ENCODE measurements around the gene CDKN2A. TPM values are rescaled to one million over a fixed set of nuclear protein-coding genes. Genes with fewer than 3 reads are reported as not detected.

CDKN2A gene
- total RNA-seq, 1 experiment from 2014 or later = not detected

DNA sequence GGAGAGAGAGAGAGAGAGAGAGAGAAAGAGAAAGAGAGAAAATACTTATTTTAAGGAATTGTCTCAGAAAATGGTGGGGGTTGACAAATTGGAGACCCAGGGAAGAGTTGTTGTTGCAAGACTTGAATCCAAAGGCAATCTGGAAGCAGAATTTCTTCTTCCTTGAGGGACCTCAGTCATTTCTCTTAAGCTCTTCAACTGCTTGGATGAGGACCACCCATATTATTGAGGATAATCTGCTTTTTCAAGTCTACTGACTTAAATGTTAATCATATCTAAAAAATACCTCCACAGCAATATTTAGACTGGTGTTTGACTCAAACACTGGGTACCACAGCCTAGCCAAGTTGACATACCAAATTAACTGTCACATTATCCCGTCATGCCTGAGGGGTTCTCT, 3.3 kb upstream of the CDKN2A start:
- no peak overlapping the region for H3K4me3 Mint-ChIP-seq (ENCODE audit: unreplicated experiment)
- ChIA-PET POLR2A (no interaction called here), CTCF (no interaction called here)
- no peaks in the 10 kb centered on the region for H3K27me3 Mint-ChIP-seq (ENCODE audit: insufficient read depth, unreplicated experiment)
- TF ChIP-seq, protein P1, sequence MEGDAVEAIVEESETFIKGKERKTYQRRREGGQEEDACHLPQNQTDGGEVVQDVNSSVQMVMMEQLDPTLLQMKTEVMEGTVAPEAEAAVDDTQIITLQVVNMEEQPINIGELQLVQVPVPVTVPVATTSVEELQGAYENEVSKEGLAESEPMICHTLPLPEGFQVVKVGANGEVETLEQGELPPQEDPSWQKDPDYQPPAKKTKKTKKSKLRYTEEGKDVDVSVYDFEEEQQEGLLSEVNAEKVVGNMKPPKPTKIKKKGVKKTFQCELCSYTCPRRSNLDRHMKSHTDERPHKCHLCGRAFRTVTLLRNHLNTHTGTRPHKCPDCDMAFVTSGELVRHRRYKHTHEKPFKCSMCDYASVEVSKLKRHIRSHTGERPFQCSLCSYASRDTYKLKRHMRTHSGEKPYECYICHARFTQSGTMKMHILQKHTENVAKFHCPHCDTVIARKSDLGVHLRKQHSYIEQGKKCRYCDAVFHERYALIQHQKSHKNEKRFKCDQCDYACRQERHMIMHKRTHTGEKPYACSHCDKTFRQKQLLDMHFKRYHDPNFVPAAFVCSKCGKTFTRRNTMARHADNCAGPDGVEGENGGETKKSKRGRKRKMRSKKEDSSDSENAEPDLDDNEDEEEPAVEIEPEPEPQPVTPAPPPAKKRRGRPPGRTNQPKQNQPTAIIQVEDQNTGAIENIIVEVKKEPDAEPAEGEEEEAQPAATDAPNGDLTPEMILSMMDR (IDR thresholded peaks at IDR 0.05; ENCODE audit: unreplicated experiment) = no peak
- H3K4me1 Mint-ChIP-seq (ENCODE audit: insufficient read depth, unreplicated experiment) = no peaks in the 10 kb centered on the region
- intact Hi-C loops (cut with micrococcal nuclease) = no loop called here
- DNase-seq (ENCODE audit: unreplicated experiment) = no peak
- no peaks in the 10 kb centered on the region for H3K36me3 Mint-ChIP-seq (ENCODE audit: insufficient read depth, unreplicated experiment)
- no TSS peak for BruUV-seq (replicated peaks)
- H3K9me3 Mint-ChIP-seq (ENCODE audit: unreplicated experiment) = no peaks in the 10 kb centered on the region
- no peak overlapping the region for H3K27ac Mint-ChIP-seq (ENCODE audit: low read depth, unreplicated experiment)

DNA sequence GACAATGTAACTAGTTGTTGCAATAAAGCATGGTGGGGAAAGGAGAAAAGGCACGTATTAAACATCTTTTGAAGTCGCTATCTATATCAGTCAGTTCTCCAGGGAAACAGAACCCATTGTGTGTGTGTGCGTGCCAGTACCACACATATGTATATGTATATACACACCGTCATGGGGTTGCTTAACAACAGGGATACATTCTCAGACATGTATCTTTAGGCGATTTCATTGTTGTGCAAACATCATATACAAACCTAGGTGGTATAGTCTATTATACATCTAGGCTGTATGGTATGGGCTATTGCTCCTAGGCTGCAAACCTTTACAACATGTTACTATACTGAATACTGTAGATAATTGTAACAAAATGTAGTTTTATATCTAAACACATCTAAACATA, 2.7 kb upstream of the CDKN2A start:
- Mint-ChIP-seq H3K27me3 (ENCODE audit: insufficient read depth, unreplicated experiment) (no peaks in the 10 kb centered on the region), H3K27ac (ENCODE audit: low read depth, unreplicated experiment) (no peak overlapping the region), H3K9me3 (ENCODE audit: unreplicated experiment) (no peaks in the 10 kb centered on the region), H3K4me1 (ENCODE audit: insufficient read depth, unreplicated experiment) (no peaks in the 10 kb centered on the region), H3K36me3 (ENCODE audit: insufficient read depth, unreplicated experiment) (no peaks in the 10 kb centered on the region), H3K4me3 (ENCODE audit: unreplicated experiment) (no peak overlapping the region)
- CTCF ChIA-PET = no interaction called here
- intact Hi-C loops (cut with micrococcal nuclease) = no loop called here
- TF ChIP-seq, protein P1 (IDR thresholded peaks at IDR 0.05; ENCODE audit: unreplicated experiment) = no peak
- POLR2A ChIA-PET = no interaction called here
- no TSS peak for BruUV-seq (replicated peaks)
- DNase-seq (ENCODE audit: unreplicated experiment) = no peak

DNA sequence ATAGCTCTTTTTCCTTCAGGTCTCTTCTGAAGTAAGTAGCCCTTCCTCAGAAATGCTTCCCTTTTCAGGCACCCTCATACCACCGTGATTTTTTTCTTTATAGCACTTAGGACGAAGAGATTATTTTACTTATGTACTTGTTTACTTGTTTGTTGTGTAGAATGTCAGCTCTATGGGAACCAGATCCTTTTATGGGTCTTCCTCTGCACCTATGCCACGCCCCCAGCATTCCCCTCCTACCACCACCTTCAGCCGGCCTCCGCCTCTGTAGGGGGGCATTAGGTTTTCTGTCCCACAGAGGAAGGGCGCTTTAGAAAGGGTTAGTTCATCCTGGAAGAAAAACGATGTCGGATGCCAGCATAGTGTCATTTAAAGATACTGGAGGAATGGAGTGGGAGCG, 2.2 kb upstream of the CDKN2A start:
- intact Hi-C loops (cut with micrococcal nuclease) = no loop called here
- Mint-ChIP-seq H3K4me3 (ENCODE audit: unreplicated experiment) (no peak overlapping the region), H3K9me3 (ENCODE audit: unreplicated experiment) (no peaks in the 10 kb centered on the region), H3K4me1 (ENCODE audit: insufficient read depth, unreplicated experiment) (no peaks in the 10 kb centered on the region), H3K27ac (ENCODE audit: low read depth, unreplicated experiment) (no peak overlapping the region), H3K36me3 (ENCODE audit: insufficient read depth, unreplicated experiment) (no peaks in the 10 kb centered on the region), H3K27me3 (ENCODE audit: insufficient read depth, unreplicated experiment) (no peaks in the 10 kb centered on the region)
- TF ChIP-seq, protein P1 (IDR thresholded peaks at IDR 0.05; ENCODE audit: unreplicated experiment) = no peak
- DNase-seq (ENCODE audit: unreplicated experiment) = no peak
- CTCF ChIA-PET = no interaction called here
- POLR2A ChIA-PET = no interaction called here
- no TSS peak for BruUV-seq (replicated peaks)

DNA sequence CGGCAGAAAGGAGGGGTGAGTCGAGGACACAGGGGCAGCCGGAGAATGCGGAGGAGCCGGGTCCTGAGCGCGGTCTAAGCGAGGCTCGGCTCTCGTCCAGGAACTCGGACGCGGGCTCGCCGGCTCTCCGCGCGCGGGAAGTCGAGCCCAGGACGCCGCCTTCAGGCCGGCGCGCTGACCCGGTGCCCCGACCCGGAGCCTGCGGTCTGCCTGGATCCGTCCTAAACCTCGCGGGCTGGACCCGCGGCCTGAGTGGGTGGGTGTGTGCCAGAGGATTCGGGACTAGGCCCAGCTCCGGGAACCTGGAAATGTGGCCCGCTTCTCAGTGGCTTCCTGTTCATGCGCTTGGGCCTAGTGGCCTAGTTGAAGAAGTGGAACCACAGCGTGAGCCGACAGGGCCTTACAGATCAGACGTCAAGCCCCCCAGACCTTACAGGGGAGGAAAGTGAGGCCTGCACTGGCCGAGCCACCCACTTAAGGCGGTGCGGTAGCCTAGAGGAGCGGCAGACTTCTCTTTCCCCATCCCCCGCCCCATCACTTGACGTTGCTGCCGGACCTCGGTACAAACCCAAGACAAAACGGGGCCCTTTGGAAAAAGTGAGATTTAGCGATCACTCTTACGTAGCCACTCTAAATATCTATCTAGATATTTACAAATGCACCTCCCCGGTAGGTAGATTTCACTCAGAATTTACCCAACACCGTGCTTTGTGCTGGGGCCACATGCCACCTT, 1.6 kb upstream of the CDKN2A start:
- H3K9me3 Mint-ChIP-seq (ENCODE audit: unreplicated experiment) = no peaks in the 10 kb centered on the region
- BruUV-seq (replicated peaks) = no TSS peak
- H3K27ac Mint-ChIP-seq (ENCODE audit: low read depth, unreplicated experiment) = no peak overlapping the region
- intact Hi-C loops (cut with micrococcal nuclease) = no loop called here
- no peak overlapping the region for H3K4me3 Mint-ChIP-seq (ENCODE audit: unreplicated experiment)
- H3K36me3 Mint-ChIP-seq (ENCODE audit: insufficient read depth, unreplicated experiment) = no peaks in the 10 kb centered on the region
- no peaks in the 10 kb centered on the region for H3K4me1 Mint-ChIP-seq (ENCODE audit: insufficient read depth, unreplicated experiment)
- ChIA-PET CTCF (no interaction called here), POLR2A (no interaction called here)
- TF ChIP-seq, protein P1 (IDR thresholded peaks at IDR 0.05; ENCODE audit: unreplicated experiment) = no peak
- no peak for DNase-seq (ENCODE audit: unreplicated experiment)
- H3K27me3 Mint-ChIP-seq (ENCODE audit: insufficient read depth, unreplicated experiment) = no peaks in the 10 kb centered on the region

All from MCF 10A (cell line).